Measurements from ENCODE around the gene PPP1R3A.

PPP1R3A gene

GRCh38 chr7:113917840-113918239 lies 969 bp downstream of the PPP1R3A start:
- H3K27ac ChIP-seq (ENCODE audit: low read length, poor library complexity, severe bottlenecking): no peak overlapping the region
- H3K4me3 ChIP-seq (ENCODE audit: insufficient read depth in 1 of 2, low read depth in 1 of 2, low read length in 2 of 2): no peak overlapping the region
- H3K27me3 ChIP-seq (ENCODE audit: control insufficient read depth in 1 of 2, insufficient read depth in 1 of 2, low read length in 2 of 2): no peaks in the 10 kb centered on the region
- H3K23ac ChIP-seq (ENCODE audit: low read length in 2 of 2): no peak overlapping the region
- no peak overlapping the region for H2AK5ac ChIP-seq (ENCODE audit: low read length, severe bottlenecking)
- WGBS: no CpG with 5 or more reads among the region's 1 CpG
- no peak overlapping the region for H2BK15ac ChIP-seq (ENCODE audit: low read depth, poor library complexity, severe bottlenecking)
- H3K79me1 ChIP-seq (replicated peaks; ENCODE audit: low read length, poor library complexity, severe bottlenecking): no peaks in the 10 kb centered on the region
- H3K4me1 ChIP-seq (ENCODE audit: control insufficient read depth, insufficient read depth, low read depth, low read length): no peaks in the 10 kb centered on the region
- no peaks in the 10 kb centered on the region for H3K9me3 ChIP-seq (ENCODE audit: control insufficient read depth, low read length)
- no peak overlapping the region for H3K14ac ChIP-seq (ENCODE audit: low read length in 2 of 2)
- H2BK5ac ChIP-seq (ENCODE audit: low read depth, low read length, poor library complexity, severe bottlenecking): no peak overlapping the region
- no peak overlapping the region for H2AFZ ChIP-seq (ENCODE audit: low read depth, low read length)
- no peak overlapping the region for H3K18ac ChIP-seq (ENCODE audit: low read depth in 1 of 2, low read length in 2 of 2)
- no peak overlapping the region for H2BK12ac ChIP-seq (ENCODE audit: low read length in 2 of 2)
- H3K4ac ChIP-seq (ENCODE audit: low read depth in 1 of 2, low read length in 2 of 2): no peak overlapping the region
- no peak overlapping the region for H2BK120ac ChIP-seq (ENCODE audit: low read depth, low read length)
- H3K4me2 ChIP-seq (ENCODE audit: low read length, poor library complexity, severe bottlenecking): no peak overlapping the region
- no peak for DNase-seq
- no peak overlapping the region for H3K9ac ChIP-seq (ENCODE audit: low read length)
- no peak overlapping the region for H4K91ac ChIP-seq (ENCODE audit: low read length)
- H4K8ac ChIP-seq (ENCODE audit: low read length): no peak overlapping the region
- H3K36me3 ChIP-seq (ENCODE audit: control insufficient read depth in 1 of 2, insufficient read depth in 2 of 2, low read depth in 1 of 2, low read length in 2 of 2): no peaks in the 10 kb centered on the region

DNA sequence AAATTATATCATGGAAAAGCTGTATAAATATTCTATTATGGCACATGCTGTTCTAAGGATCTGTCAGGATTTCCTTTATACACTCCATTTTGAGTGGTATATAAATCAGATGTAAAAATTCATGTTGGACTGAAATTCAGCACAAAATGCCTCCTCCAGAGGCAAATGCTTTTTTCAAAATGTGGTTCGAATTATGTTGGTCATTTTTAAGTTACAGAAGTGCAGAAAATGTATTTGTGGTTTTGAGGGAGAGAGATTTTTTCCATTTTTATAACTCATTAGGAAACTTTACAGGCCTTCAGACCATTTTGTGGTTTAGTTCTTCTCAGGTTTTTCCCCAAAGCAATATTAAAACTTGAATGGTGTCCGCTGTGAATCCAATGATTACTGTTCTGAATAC lies 2.9 kb downstream of the PPP1R3A start:
- Histone ChIP-seq H2BK5ac (ENCODE audit: low read depth, low read length, poor library complexity, severe bottlenecking) (no peak overlapping the region), H2BK15ac (ENCODE audit: low read depth, poor library complexity, severe bottlenecking) (no peak overlapping the region), H3K36me3 (ENCODE audit: control insufficient read depth in 1 of 2, insufficient read depth in 2 of 2, low read depth in 1 of 2, low read length in 2 of 2) (no peaks in the 10 kb centered on the region), H3K4me3 (ENCODE audit: insufficient read depth in 1 of 2, low read depth in 1 of 2, low read length in 2 of 2) (no peak overlapping the region), H3K79me1 (replicated peaks; ENCODE audit: low read length, poor library complexity, severe bottlenecking) (no peaks in the 10 kb centered on the region), H3K9me3 (ENCODE audit: control insufficient read depth, low read length) (no peaks in the 10 kb centered on the region), H3K4me1 (ENCODE audit: control insufficient read depth, insufficient read depth, low read depth, low read length) (no peaks in the 10 kb centered on the region), H3K9ac (ENCODE audit: low read length) (no peak overlapping the region), H4K8ac (ENCODE audit: low read length) (no peak overlapping the region), H2AK5ac (ENCODE audit: low read length, severe bottlenecking) (no peak overlapping the region), H3K23ac (ENCODE audit: low read length in 2 of 2) (no peak overlapping the region), H3K27ac (ENCODE audit: low read length, poor library complexity, severe bottlenecking) (no peak overlapping the region), H3K18ac (ENCODE audit: low read depth in 1 of 2, low read length in 2 of 2) (no peak overlapping the region), H3K4me2 (ENCODE audit: low read length, poor library complexity, severe bottlenecking) (no peak overlapping the region), H3K4ac (ENCODE audit: low read depth in 1 of 2, low read length in 2 of 2) (no peak overlapping the region), H4K91ac (ENCODE audit: low read length) (no peak overlapping the region), H2BK120ac (ENCODE audit: low read depth, low read length) (no peak overlapping the region), H3K14ac (ENCODE audit: low read length in 2 of 2) (no peak overlapping the region), H2AFZ (ENCODE audit: low read depth, low read length) (no peak overlapping the region), H2BK12ac (ENCODE audit: low read length in 2 of 2) (no peak overlapping the region), H3K27me3 (ENCODE audit: control insufficient read depth in 1 of 2, insufficient read depth in 1 of 2, low read length in 2 of 2) (no peaks in the 10 kb centered on the region)
- no peak for DNase-seq
- WGBS: 67% methylated on average over 1 of the region's 2 CpGs

DNA sequence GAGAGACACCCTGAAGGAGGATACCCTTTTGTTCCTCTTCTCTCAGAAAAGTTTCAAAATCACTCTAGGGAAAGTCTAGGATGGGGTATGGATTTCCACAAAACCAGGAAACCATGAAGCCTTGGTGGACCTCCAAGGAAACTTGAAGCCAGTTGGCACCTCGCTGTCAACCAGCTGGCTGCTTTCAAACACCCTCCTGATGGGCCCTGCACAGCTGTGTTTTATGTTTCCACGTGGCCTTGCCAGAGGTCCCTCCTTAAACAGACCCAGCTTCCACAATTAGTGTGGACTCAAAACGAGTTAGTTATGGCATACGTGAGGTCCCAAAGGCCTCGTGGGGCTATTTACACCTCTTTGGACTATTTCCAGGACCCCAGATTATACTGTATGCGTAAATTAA lies 5.9 kb downstream of the PPP1R3A start:
- no peaks in the 10 kb centered on the region for H3K36me3 ChIP-seq (ENCODE audit: control insufficient read depth in 1 of 2, insufficient read depth in 2 of 2, low read depth in 1 of 2, low read length in 2 of 2)
- no peak overlapping the region for H3K4ac ChIP-seq (ENCODE audit: low read depth in 1 of 2, low read length in 2 of 2)
- H3K4me1 ChIP-seq (ENCODE audit: control insufficient read depth, insufficient read depth, low read depth, low read length): no peaks in the 10 kb centered on the region
- no peak overlapping the region for H3K27ac ChIP-seq (ENCODE audit: low read length, poor library complexity, severe bottlenecking)
- H2BK5ac ChIP-seq (ENCODE audit: low read depth, low read length, poor library complexity, severe bottlenecking): no peak overlapping the region
- no peak overlapping the region for H2BK15ac ChIP-seq (ENCODE audit: low read depth, poor library complexity, severe bottlenecking)
- no peak overlapping the region for H2AFZ ChIP-seq (ENCODE audit: low read depth, low read length)
- H3K79me1 ChIP-seq (replicated peaks; ENCODE audit: low read length, poor library complexity, severe bottlenecking): no peaks in the 10 kb centered on the region
- no peak overlapping the region for H2BK12ac ChIP-seq (ENCODE audit: low read length in 2 of 2)
- no peaks in the 10 kb centered on the region for H3K27me3 ChIP-seq (ENCODE audit: control insufficient read depth in 1 of 2, insufficient read depth in 1 of 2, low read length in 2 of 2)
- no peaks in the 10 kb centered on the region for H3K9me3 ChIP-seq (ENCODE audit: control insufficient read depth, low read length)
- H3K9ac ChIP-seq (ENCODE audit: low read length): no peak overlapping the region
- no peak overlapping the region for H4K8ac ChIP-seq (ENCODE audit: low read length)
- no peak overlapping the region for H3K23ac ChIP-seq (ENCODE audit: low read length in 2 of 2)
- no peak overlapping the region for H2AK5ac ChIP-seq (ENCODE audit: low read length, severe bottlenecking)
- no peak overlapping the region for H3K4me3 ChIP-seq (ENCODE audit: insufficient read depth in 1 of 2, low read depth in 1 of 2, low read length in 2 of 2)
- H3K4me2 ChIP-seq (ENCODE audit: low read length, poor library complexity, severe bottlenecking): no peak overlapping the region
- no peak overlapping the region for H3K18ac ChIP-seq (ENCODE audit: low read depth in 1 of 2, low read length in 2 of 2)
- no peak overlapping the region for H4K91ac ChIP-seq (ENCODE audit: low read length)
- no peak for DNase-seq
- H3K14ac ChIP-seq (ENCODE audit: low read length in 2 of 2): no peak overlapping the region
- no peak overlapping the region for H2BK120ac ChIP-seq (ENCODE audit: low read depth, low read length)
- WGBS: 59% methylated on average over 6 of the region's 6 CpGs

DNA sequence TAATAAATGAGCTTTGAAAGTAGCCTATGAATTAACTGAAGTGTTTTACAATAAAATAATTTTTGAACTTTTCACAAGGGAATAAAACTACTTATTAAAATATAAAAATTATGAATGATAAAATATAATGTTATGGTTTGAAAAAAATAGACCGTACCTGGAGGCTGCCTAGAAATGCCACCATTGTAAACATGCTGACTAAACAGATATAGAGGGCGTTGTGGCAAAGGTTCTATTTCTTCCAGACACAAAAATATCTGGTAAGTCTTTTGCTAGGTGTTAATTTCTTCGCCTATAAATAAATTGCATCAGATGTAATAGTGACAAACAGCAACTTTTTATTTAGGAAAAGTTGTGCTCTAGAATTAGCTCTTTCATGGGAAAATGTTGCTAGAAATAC lies 11.2 kb downstream of the PPP1R3A start:
- no peak overlapping the region for H3K4me2 ChIP-seq (ENCODE audit: low read length, poor library complexity, severe bottlenecking)
- H3K9ac ChIP-seq (ENCODE audit: low read length): no peak overlapping the region
- H4K8ac ChIP-seq (ENCODE audit: low read length): no peak overlapping the region
- H2AFZ ChIP-seq (ENCODE audit: low read depth, low read length): no peak overlapping the region
- no peak overlapping the region for H3K4me3 ChIP-seq (ENCODE audit: insufficient read depth in 1 of 2, low read depth in 1 of 2, low read length in 2 of 2)
- H3K4ac ChIP-seq (ENCODE audit: low read depth in 1 of 2, low read length in 2 of 2): no peak overlapping the region
- no peak overlapping the region for H4K91ac ChIP-seq (ENCODE audit: low read length)
- H3K23ac ChIP-seq (ENCODE audit: low read length in 2 of 2): no peak overlapping the region
- no peak overlapping the region for H3K27ac ChIP-seq (ENCODE audit: low read length, poor library complexity, severe bottlenecking)
- H3K27me3 ChIP-seq (ENCODE audit: control insufficient read depth in 1 of 2, insufficient read depth in 1 of 2, low read length in 2 of 2): no peaks in the 10 kb centered on the region
- WGBS: 100% methylated on average over 1 of the region's 3 CpGs
- H2BK5ac ChIP-seq (ENCODE audit: low read depth, low read length, poor library complexity, severe bottlenecking): no peak overlapping the region
- DNase-seq: no peak
- H3K18ac ChIP-seq (ENCODE audit: low read depth in 1 of 2, low read length in 2 of 2): no peak overlapping the region
- no peaks in the 10 kb centered on the region for H3K4me1 ChIP-seq (ENCODE audit: control insufficient read depth, insufficient read depth, low read depth, low read length)
- H2BK15ac ChIP-seq (ENCODE audit: low read depth, poor library complexity, severe bottlenecking): no peak overlapping the region
- no peak overlapping the region for H3K14ac ChIP-seq (ENCODE audit: low read length in 2 of 2)
- H2AK5ac ChIP-seq (ENCODE audit: low read length, severe bottlenecking): no peak overlapping the region
- H2BK120ac ChIP-seq (ENCODE audit: low read depth, low read length): no peak overlapping the region
- H3K36me3 ChIP-seq (ENCODE audit: control insufficient read depth in 1 of 2, insufficient read depth in 2 of 2, low read depth in 1 of 2, low read length in 2 of 2): no peaks in the 10 kb centered on the region
- no peaks in the 10 kb centered on the region for H3K79me1 ChIP-seq (replicated peaks; ENCODE audit: low read length, poor library complexity, severe bottlenecking)
- H3K9me3 ChIP-seq (ENCODE audit: control insufficient read depth, low read length): no peaks in the 10 kb centered on the region
- no peak overlapping the region for H2BK12ac ChIP-seq (ENCODE audit: low read length in 2 of 2)
